ENCODE data around the gene RAB36. TPM values are rescaled to one million over a fixed set of nuclear protein-coding genes. Genes with fewer than 3 reads are reported as not detected.

The RAB36 gene
- total RNA-seq, 2 experiments from 2014 or later, result 0.20 to 0.22 TPM

DNA sequence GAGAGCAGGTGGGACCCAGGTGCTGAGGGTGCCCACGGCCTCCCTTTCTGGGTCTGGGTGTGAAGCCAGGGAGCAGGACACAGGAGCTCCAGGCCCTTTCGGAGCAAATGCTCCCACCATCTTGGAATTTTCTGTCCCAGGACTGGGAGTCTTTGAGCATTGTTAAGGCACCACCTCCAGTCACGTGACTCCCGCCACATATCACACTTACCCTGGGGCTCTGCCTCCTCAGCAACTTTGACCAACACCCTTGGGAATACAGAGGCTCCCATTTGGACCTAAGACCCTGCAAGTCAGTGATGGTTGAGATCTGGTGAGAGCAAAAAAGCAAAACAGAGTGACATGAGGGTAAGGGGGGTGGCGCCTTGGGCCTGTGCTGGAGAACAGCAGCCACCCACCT lies 39.4 kb upstream of the RAB36 start:
- ChIA-PET CTCF (no interaction called here), POLR2A (no interaction called here)
- H3K27ac Mint-ChIP-seq, result no peak overlapping the region
- DNase-seq (no peak), ATAC-seq (no peak)
- H3K4me3 Mint-ChIP-seq, result no peak overlapping the region
- TF ChIP-seq, protein P1, sequence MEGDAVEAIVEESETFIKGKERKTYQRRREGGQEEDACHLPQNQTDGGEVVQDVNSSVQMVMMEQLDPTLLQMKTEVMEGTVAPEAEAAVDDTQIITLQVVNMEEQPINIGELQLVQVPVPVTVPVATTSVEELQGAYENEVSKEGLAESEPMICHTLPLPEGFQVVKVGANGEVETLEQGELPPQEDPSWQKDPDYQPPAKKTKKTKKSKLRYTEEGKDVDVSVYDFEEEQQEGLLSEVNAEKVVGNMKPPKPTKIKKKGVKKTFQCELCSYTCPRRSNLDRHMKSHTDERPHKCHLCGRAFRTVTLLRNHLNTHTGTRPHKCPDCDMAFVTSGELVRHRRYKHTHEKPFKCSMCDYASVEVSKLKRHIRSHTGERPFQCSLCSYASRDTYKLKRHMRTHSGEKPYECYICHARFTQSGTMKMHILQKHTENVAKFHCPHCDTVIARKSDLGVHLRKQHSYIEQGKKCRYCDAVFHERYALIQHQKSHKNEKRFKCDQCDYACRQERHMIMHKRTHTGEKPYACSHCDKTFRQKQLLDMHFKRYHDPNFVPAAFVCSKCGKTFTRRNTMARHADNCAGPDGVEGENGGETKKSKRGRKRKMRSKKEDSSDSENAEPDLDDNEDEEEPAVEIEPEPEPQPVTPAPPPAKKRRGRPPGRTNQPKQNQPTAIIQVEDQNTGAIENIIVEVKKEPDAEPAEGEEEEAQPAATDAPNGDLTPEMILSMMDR (IDR thresholded peaks at IDR 0.05), result no peak
- no peaks in the 10 kb centered on the region for H3K27me3 Mint-ChIP-seq
- H3K36me3 Mint-ChIP-seq (ENCODE audit: low read depth), result no peaks in the 10 kb centered on the region
- intact Hi-C loops (cut with micrococcal nuclease), result no loop called here
- H3K9me3 Mint-ChIP-seq, result no peaks in the 10 kb centered on the region
- H3K4me1 Mint-ChIP-seq (ENCODE audit: low read depth), result no peaks in the 10 kb centered on the region

DNA sequence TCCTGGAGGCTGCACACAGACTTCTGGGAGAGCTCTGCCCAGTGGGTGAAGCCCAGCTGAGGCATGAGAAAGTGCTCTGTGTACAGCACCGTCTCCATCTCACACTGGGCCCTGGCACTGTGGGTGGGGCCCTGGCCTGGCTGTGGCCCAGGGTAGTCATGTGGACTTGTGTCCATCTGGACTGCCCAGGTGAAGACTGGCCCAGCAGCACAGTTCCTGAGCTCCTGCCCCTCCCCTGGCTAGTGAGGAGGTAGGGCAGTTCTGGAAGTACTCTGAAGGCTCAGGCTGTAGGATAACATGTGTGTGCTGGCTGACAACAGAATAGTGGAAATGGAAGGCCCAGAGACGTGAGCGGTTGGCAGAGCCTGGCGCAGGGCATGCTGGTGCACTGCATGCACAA lies 38.9 kb upstream of the RAB36 start:
- POLR2A ChIA-PET, result no interaction called here
- H3K9me3 Mint-ChIP-seq, result no peaks in the 10 kb centered on the region
- H3K4me1 Mint-ChIP-seq (ENCODE audit: low read depth), result no peaks in the 10 kb centered on the region
- ATAC-seq (no peak), DNase-seq (no peak)
- H3K27ac Mint-ChIP-seq, result no peak overlapping the region
- no peaks in the 10 kb centered on the region for H3K27me3 Mint-ChIP-seq
- H3K36me3 Mint-ChIP-seq (ENCODE audit: low read depth), result no peaks in the 10 kb centered on the region
- CTCF ChIA-PET, result no interaction called here
- no peak overlapping the region for H3K4me3 Mint-ChIP-seq
- intact Hi-C loops (cut with micrococcal nuclease), result no loop called here
- TF ChIP-seq, protein P1 (IDR thresholded peaks at IDR 0.05), result no peak

DNA sequence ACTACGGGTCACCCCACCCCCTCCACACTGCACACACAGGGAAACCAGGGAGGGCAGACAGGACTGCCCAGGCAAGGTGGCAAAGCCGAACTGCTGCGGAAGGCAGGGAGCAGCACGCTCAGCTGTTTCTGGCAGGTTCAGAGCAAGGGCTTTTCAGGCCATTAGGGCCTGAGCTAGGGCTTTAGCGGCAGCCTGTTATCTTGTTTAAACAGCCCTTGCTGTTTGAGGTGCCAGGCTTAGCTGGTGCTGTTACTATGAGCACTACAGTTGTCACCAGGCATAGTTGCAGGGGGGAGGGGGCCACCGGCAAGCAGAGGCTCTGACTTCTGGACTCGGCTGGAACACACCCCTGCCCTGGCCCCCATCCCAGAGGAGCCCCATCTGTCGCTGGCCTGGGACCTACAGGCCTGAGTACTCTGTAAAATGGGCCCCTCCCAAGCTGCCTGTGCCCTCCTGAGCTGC lies 38.3 kb upstream of the RAB36 start:
- DNase-seq (no peak), ATAC-seq (no peak)
- no peaks in the 10 kb centered on the region for H3K4me1 Mint-ChIP-seq (ENCODE audit: low read depth)
- TF ChIP-seq, protein P1 (IDR thresholded peaks at IDR 0.05), result no peak
- H3K36me3 Mint-ChIP-seq (ENCODE audit: low read depth), result no peaks in the 10 kb centered on the region
- no peak overlapping the region for H3K4me3 Mint-ChIP-seq
- H3K27me3 Mint-ChIP-seq, result no peaks in the 10 kb centered on the region
- intact Hi-C loops (cut with micrococcal nuclease), result no loop called here
- H3K9me3 Mint-ChIP-seq, result no peaks in the 10 kb centered on the region
- CTCF ChIA-PET, result no interaction called here
- no peak overlapping the region for H3K27ac Mint-ChIP-seq
- POLR2A ChIA-PET, result no interaction called here

DNA sequence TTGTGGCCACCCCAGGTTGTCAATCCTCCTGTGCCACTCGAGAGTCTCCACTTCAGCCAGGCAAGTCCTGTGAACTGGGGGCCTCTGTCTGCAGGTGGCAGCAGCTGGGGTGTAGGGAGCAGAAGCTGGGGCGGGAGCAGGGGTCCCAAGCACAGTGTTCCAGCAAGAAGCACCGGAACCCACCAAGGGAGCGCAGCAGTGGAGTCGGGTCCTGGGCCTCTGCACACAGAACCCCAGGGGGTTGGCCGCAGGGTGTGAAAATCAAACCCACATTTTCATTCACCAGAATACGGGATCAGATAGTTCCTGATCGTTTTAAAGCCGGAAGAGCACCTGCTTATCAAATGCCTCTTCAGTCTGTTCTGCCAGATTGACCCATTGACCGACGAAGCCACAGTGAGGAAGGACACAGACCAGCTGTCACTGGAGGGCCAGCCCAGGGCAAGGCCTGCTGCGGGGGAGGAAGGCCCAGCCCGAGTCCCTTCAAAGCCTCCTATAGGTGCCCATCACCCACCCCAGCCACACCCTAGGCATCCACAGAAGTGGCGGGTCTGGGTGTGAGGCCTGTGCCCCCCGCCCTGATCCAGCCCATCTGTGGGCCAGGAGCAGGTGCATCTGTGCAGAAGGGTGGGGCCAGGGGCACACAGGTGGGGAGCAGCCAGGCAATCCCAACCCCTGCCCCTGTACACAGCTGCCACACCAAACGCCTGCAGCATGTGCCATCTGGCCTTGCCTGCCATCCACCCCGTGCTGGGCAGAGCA lies 37.6 kb upstream of the RAB36 start:
- TF ChIP-seq, protein P1 (IDR thresholded peaks at IDR 0.05), result no peak
- POLR2A ChIA-PET, result no interaction called here
- Mint-ChIP-seq H3K4me3 (no peak overlapping the region), H3K27ac (no peak overlapping the region), H3K4me1 (ENCODE audit: low read depth) (no peaks in the 10 kb centered on the region), H3K9me3 (no peaks in the 10 kb centered on the region), H3K27me3 (no peaks in the 10 kb centered on the region), H3K36me3 (ENCODE audit: low read depth) (no peaks in the 10 kb centered on the region)
- ATAC-seq (no peak), DNase-seq (no peak)
- intact Hi-C loops (cut with micrococcal nuclease), result no loop called here
- CTCF ChIA-PET, result no interaction called here

DNA sequence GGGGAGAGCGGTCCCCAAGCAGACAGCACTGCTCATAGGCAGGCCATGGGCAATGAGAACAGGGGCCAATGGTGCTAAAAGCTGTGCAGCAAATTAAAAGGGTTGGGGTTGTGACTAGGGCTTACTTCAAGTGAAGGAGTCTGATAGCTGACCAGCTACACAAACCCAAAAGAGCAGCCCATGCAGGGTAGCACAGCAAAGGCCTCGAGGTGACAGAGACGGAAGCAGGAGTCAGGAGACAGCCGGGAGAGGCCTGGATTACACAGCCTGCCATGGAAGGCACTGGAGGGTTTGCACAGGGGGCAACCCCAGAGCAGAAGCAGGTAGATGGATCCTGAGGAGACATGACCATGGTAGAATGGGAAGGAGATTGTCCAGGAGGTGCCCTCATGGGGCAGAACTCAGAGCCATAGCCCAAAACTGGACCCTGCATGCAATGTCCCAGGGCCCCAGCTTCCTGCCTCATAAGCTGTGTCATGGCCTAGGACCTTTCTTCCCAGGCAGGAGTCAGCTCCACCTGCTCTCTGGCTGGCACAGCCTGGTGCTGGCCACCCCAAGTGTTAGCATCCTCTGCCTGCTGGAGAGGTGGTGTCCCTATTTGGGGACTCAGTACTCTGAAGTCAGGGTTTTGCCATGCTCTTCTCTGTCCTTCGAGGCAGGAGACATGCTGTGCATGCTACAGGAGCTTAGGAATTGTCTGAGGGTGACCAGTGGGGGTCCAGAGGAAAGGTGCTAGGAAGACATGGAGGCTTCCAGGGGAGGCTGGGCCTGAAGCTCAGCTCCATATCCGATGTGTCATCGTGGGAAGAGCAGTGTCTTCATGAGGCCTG lies 36.8 kb upstream of the RAB36 start:
- Mint-ChIP-seq H3K27ac (no peak overlapping the region), H3K4me3 (no peak overlapping the region), H3K9me3 (no peaks in the 10 kb centered on the region), H3K36me3 (ENCODE audit: low read depth) (no peaks in the 10 kb centered on the region), H3K4me1 (ENCODE audit: low read depth) (no peaks in the 10 kb centered on the region), H3K27me3 (no peaks in the 10 kb centered on the region)
- intact Hi-C loops (cut with micrococcal nuclease), result no loop called here
- CTCF ChIA-PET, result interaction anchor here (1.4 kb wide), 1 partner anchor 225 kb away, joined by 3 read pairs; no protein-coding TSS in a partner anchor
- POLR2A ChIA-PET, result no interaction called here
- TF ChIP-seq, protein P1 (IDR thresholded peaks at IDR 0.05), result no peak
- DNase-seq (no peak), ATAC-seq (no peak)

Data from activated CD8-positive, alpha-beta T cell treated with anti-CD3 and anti-CD28 coated beads for 36 hours (primary cell).